Endothelial cell of umbilical vein (primary cell): ENCODE data around the gene AKAP8L. TPM values are rescaled to one million over a fixed set of nuclear protein-coding genes. Genes with fewer than 3 reads are reported as not detected.

Experiments used
- BruUV-seq: library from RNA; stranded (reverse); fragments of 400-500 nt; replicated peaks from 2 replicates; lab custom pipeline; 2021; lab: Mats Ljungman, UMichigan
- CTCF ChIA-PET: fragments of 300-600, 350-600 bp; sonication (Branson Sonifier 250); formaldehyde crosslinking; loops from one replicate; lab custom pipeline; 2021; ENCODE audit warnings: antibody characterized with exemption, inconsistent platforms; lab: Charles Lee
- POLR2A ChIA-PET: fragments of 300-600, 350-600 bp; sonication (Branson Sonifier 250); formaldehyde crosslinking; loops from one replicate; lab custom pipeline; 2021; ENCODE audit warnings: antibody characterized with exemption, inconsistent platforms; lab: Charles Lee
- DNase-seq: peaks from one replicate; pipeline ENCODE4 v3.0.0-alpha.2; 2011; ENCODE audit warnings: low read depth, low spot score
- FAIRE-seq: peaks from 2 replicates; lab custom pipeline; 2011; peaks lifted over from hg19 to GRCh38; lab: Jason Lieb, UNC
- H2AFZ ChIP-seq: 2 replicates; pipeline ENCODE4 v1.6.0; 2012; ENCODE audit warnings: low read depth, low read length, control low read depth, inconsistent platforms
- H3K27ac ChIP-seq: 2 replicates; pipeline ENCODE4 v1.5.1; 2011; ENCODE audit warnings: low read depth, mild to moderate bottlenecking, control low read depth, low read length, moderate library complexity; ENCODE audit not compliant: insufficient read depth
- H3K27me3 ChIP-seq, 2 experiments: 2 replicates each; pipeline versions ENCODE4 v1.6.0 to v1.6.1; 2011; ENCODE audit warnings: low read length in 2 of 2, mixed read lengths in 1 of 2; ENCODE audit not compliant: control insufficient read depth in 2 of 2, insufficient read depth in 2 of 2
- H3K36me3 ChIP-seq, 2 experiments: 2 replicates in 1 of 2; 3 replicates in 1 of 2; pipeline ENCODE4 v1.5.1; 2011; ENCODE audit warnings: low read length in 2 of 2, mild to moderate bottlenecking in 1 of 2, moderate library complexity in 1 of 2; ENCODE audit not compliant: control insufficient read depth in 2 of 2, insufficient read depth in 2 of 2; ENCODE audit errors: extremely low read depth in 1 of 2
- H3K4me1 ChIP-seq: 3 replicates; pipeline ENCODE4 v1.5.1; 2011; ENCODE audit warnings: mild to moderate bottlenecking, low read length; ENCODE audit not compliant: control insufficient read depth, insufficient read depth; ENCODE audit errors: extremely low read depth
- H3K4me2 ChIP-seq: 2 replicates; pipeline ENCODE4 v1.6.1; 2011; ENCODE audit warnings: low read length, control low read depth, mixed read lengths; ENCODE audit not compliant: insufficient read depth
- H3K4me3 ChIP-seq, 3 experiments: fragments of 200-600 bp in 1 of 3; sonication (generic), shearing (Covaris generic) in 1 of 3; replicated peaks in 1 of 3; 2 replicates each; pipeline ENCODE4 v1.5.1; 2011 to 2016; ENCODE audit warnings: control low read depth in 3 of 3, low read length in 3 of 3, mild to moderate bottlenecking in 2 of 3, inconsistent platforms in 1 of 3, low read depth in 1 of 3, moderate library complexity in 1 of 3; ENCODE audit not compliant: insufficient read depth in 1 of 3
- H3K79me2 ChIP-seq: 2 replicates; pipeline ENCODE4 v1.6.0; 2012; ENCODE audit warnings: low read length, inconsistent platforms; ENCODE audit not compliant: control insufficient read depth, insufficient read depth
- H3K9ac ChIP-seq: replicated peaks from 2 replicates; pipeline ENCODE3; 2011; ENCODE audit warnings: low read length, control low read depth; ENCODE audit not compliant: insufficient read depth; ENCODE audit errors: extremely low read depth
- H3K9me1 ChIP-seq: replicated peaks from 3 replicates; pipeline ENCODE4 v1.6.0; 2011; ENCODE audit warnings: mild to moderate bottlenecking, low read length; ENCODE audit not compliant: control insufficient read depth, insufficient read depth; ENCODE audit errors: extremely low read depth
- H3K9me3 ChIP-seq: replicated peaks from 2 replicates; pipeline ENCODE4 v1.5.1; 2012; ENCODE audit warnings: low read length, inconsistent platforms; ENCODE audit not compliant: control insufficient read depth, insufficient read depth
- H4K20me1 ChIP-seq: replicated peaks from 2 replicates; pipeline ENCODE3; 2011; ENCODE audit warnings: mild to moderate bottlenecking, low read length; ENCODE audit not compliant: control insufficient read depth, insufficient read depth; ENCODE audit errors: extremely low read depth
- FOS ChIP-seq: IDR thresholded peaks from 2 replicates; pipeline ENCODE4 v1.6.1; 2011; ENCODE audit warnings: mild to moderate bottlenecking, low read length, moderate library complexity, borderline replicate concordance; ENCODE audit not compliant: insufficient read depth
- GATA2 ChIP-seq: IDR thresholded peaks from 2 replicates; pipeline ENCODE4 v1.7.0; 2011; ENCODE audit warnings: low read depth, mild to moderate bottlenecking, moderate library complexity, mixed read lengths, low read length; ENCODE audit not compliant: insufficient read length, insufficient read depth
- JUN ChIP-seq: IDR thresholded peaks from 2 replicates; pipeline ENCODE4 v1.6.1; 2011; ENCODE audit warnings: borderline replicate concordance, low read depth; ENCODE audit not compliant: insufficient read length, insufficient read depth
- MAX ChIP-seq: IDR thresholded peaks from 2 replicates; pipeline ENCODE4 v1.6.1; 2011; ENCODE audit not compliant: insufficient read depth, insufficient read length
- POLR2A ChIP-seq: IDR thresholded peaks from 2 replicates; pipeline ENCODE4 v1.6.1; 2012; ENCODE audit warnings: low read depth, mild to moderate bottlenecking, control low read depth, low read length
- POLR2AphosphoS5 ChIP-seq: IDR thresholded peaks from 2 replicates; pipeline ENCODE4 v1.6.1; 2012; ENCODE audit warnings: low read depth, mild to moderate bottlenecking, control low read depth, low read length, moderate library complexity; ENCODE audit not compliant: insufficient read depth
- dilution Hi-C: fragments of 300-500 bp; cut with MboI; formaldehyde crosslinking; loops from one replicate; pipeline ENCODE4 v1.15.0; 2019; ENCODE audit warnings: low sequenced_read_pairs; ENCODE audit not compliant: extremely low pct_ligation_motif_present
- intact Hi-C: fragments of 100-400 bp; cut with micrococcal nuclease; formaldehyde crosslinking; loops from one replicate; pipeline ENCODE4 v1.10.0; 2022
- polyA plus RNA-seq, 4 experiments: library from polyadenylated mRNA; depleted of rRNA in 3 of 4; stranded (reverse) in 3 of 4; unstranded in 1 of 4; fragments of >200 nt; gene quantifications; 2 replicates each; pipeline versions ENCODE4 v1.2.1 to v1.2.3, GENCODE V29; 2011 to 2012; ENCODE audit warnings: missing spikeins in 1 of 4
- total RNA-seq: library from RNA; stranded (reverse); gene quantifications from 2 replicates; pipeline ENCODE4 v1.2.3, GENCODE V29; 2021
- TF ChIP-seq, protein P1 (sequence below), 2 donors: IDR thresholded peaks; 1 replicate in 1 of 2; 2 replicates in 1 of 2; pipeline ENCODE4 v1.5.1; 2011; ENCODE audit warnings: low read length in 2 of 2, mild to moderate bottlenecking in 2 of 2, moderate library complexity in 2 of 2, control low read depth in 1 of 2, inconsistent platforms in 1 of 2, low read depth in 1 of 2; ENCODE audit not compliant: insufficient read depth in 1 of 2; ENCODE audit errors: extremely low read depth in 1 of 2

Gene AKAP8L
- total and polyA plus RNA-seq, 2 donors (not counting 3 experiments of a cell fraction or from before 2014, with no cell fraction given) = 63.9 to 99.6 TPM

DNA sequence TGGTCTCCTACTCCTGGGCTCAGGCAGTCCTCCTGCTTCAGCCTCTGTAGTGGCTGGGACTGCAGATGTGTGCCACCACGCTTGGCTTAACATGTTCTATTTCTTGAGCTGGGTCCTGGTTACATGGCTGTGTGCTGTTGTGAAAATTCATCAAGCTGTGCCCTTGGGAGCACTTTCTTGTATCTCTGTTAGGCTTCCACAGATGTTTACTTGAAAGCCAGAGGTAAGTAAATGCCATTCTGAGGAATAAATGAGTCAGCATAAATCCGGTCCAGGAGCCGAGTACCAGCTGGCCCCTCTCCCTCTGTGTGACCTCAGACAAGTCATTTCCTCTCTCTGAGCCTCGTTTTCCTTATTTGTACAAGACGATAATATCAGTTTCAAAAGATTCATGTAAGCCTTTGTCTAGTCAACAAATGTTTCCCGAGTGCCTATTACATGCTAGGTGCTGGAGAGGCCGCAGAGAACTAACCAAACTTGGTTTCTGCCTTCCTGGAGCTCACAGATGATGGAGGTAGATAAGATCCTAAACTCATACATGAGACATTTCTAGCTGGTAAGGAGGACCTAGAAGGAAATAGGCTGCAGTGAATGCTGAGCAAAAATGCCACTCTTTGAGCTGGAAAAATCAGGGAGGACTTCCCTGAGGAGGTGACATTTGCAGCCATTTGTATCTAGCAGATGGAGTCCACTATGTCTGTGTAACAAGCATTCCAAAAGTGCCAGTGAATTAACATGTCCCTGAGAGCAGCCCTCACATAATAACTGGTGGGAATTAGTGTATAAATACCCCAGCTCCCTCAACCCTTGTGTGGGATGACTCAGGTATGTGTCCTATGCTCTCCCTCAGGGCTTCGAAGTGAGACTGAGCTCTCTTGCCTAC is 48.3 kb upstream of the AKAP8L start:
- CTCF ChIA-PET = interaction anchor here (1.1 to 4.2 kb wide), 7 partner anchors 8 to 290 kb away, joined by 3 to 29 read pairs (median 7); partner anchors contain the start of gene AKAP8L

More for the DNA sequence above, 48.3 kb upstream of the AKAP8L start:
- POLR2A ChIA-PET = interaction anchor here (0.7 to 1.3 kb wide), 5 partner anchors 11 to 88 kb away, joined by 3 to 4 read pairs (median 4); partner anchors contain the start of genes AKAP8 and AKAP8L
- H3K27ac ChIP-seq = peak overlapping the region; percentile 41
- H3K9me1 ChIP-seq = no peaks in the 10 kb centered on the region
- peaks cover 0 to 2% of the 10 kb centered on the region in 2 experiments for H3K27me3 ChIP-seq
- H3K4me3 ChIP-seq = no peak overlapping the region
- H3K36me3 ChIP-seq = no peaks in the 10 kb centered on the region
- intact Hi-C loops = loop anchor here (1.0 to 5.0 kb wide), 4 partner anchors 15 to 90 kb away; no protein-coding TSS in a partner anchor
- FAIRE-seq (peak; percentile 99), DNase-seq (peak; percentile 99)
- H3K79me2 ChIP-seq = no peaks in the 10 kb centered on the region
- H3K4me2 ChIP-seq = peak overlapping the region; percentile 6
- dilution Hi-C loops = no loop called here
- H3K4me1 ChIP-seq = peaks cover 39% of the 10 kb centered on the region
- H2AFZ ChIP-seq = no peak overlapping the region
- no peak overlapping the region for H3K9ac ChIP-seq
- no peaks in the 10 kb centered on the region for H4K20me1 ChIP-seq
- H3K9me3 ChIP-seq = no peaks in the 10 kb centered on the region
- TF ChIP-seq GATA2 (peak; percentile 98), FOS (peak; percentile 95), MAX (no peak), JUN (peak; percentile 92), POLR2A (peak; percentile 45), POLR2AphosphoS5 (peak; percentile 86)
- TF ChIP-seq, protein P1, sequence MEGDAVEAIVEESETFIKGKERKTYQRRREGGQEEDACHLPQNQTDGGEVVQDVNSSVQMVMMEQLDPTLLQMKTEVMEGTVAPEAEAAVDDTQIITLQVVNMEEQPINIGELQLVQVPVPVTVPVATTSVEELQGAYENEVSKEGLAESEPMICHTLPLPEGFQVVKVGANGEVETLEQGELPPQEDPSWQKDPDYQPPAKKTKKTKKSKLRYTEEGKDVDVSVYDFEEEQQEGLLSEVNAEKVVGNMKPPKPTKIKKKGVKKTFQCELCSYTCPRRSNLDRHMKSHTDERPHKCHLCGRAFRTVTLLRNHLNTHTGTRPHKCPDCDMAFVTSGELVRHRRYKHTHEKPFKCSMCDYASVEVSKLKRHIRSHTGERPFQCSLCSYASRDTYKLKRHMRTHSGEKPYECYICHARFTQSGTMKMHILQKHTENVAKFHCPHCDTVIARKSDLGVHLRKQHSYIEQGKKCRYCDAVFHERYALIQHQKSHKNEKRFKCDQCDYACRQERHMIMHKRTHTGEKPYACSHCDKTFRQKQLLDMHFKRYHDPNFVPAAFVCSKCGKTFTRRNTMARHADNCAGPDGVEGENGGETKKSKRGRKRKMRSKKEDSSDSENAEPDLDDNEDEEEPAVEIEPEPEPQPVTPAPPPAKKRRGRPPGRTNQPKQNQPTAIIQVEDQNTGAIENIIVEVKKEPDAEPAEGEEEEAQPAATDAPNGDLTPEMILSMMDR (IDR thresholded peaks at IDR 0.05; ENCODE audit: extremely low read depth in 1 of 2, insufficient read depth in 1 of 2, low read depth in 1 of 2, low read length in 2 of 2) = no peak
- BruUV-seq = TSS peak; percentile 27
